Lower lobe of right lung (tissue), 2 donors: ENCODE measurements around the gene ACHE. TPM values are rescaled to one million over a fixed set of nuclear protein-coding genes. Genes with fewer than 3 reads are reported as not detected.
"Not testable (repeated sequence)": the region's sequence is repeated elsewhere in the genome, so short reads cannot be mapped to it uniquely, and the experiment has no call there.

Experiments
- ATAC-seq, 2 donors: fragments of 200-7000 bp; cut with Tn5 transposase; one replicate each; pipeline ENCODE4 v1.9.1; 2020 to 2022; ENCODE audit warnings: mild to moderate bottlenecking in 2 of 2, moderate library complexity in 2 of 2
- DNase-seq: peaks from one replicate; pipeline ENCODE4 v3.0.0-alpha.2; 2020
- H3K27ac ChIP-seq: fragments of 200-600 bp; one replicate; pipeline ENCODE4 v1.8.0; 2022
- H3K27me3 ChIP-seq: fragments of 200-600 bp; one replicate; pipeline ENCODE4 v1.8.0; 2022; ENCODE audit warnings: low read depth
- H3K36me3 ChIP-seq: fragments of 200-600 bp; one replicate; pipeline ENCODE4 v1.8.0; 2022; ENCODE audit warnings: mild to moderate bottlenecking
- H3K4me1 ChIP-seq: fragments of 200-600 bp; one replicate; pipeline ENCODE4 v1.8.0; 2022
- H3K4me3 ChIP-seq: fragments of 200-600 bp; one replicate; pipeline ENCODE4 v1.8.0; 2022; ENCODE audit warnings: mild to moderate bottlenecking
- H3K9me3 ChIP-seq: fragments of 200-600 bp; one replicate; pipeline ENCODE4 v1.8.0; 2022
- intact Hi-C: fragments of 100-400 bp; cut with DNase I; formaldehyde crosslinking; loops from one replicate; pipeline ENCODE4 v1.11.0; 2022
- total RNA-seq: library from RNA; stranded (reverse); fragmentation: NEBNext Ultra II Directional; extraction: Animal tissue kit (Norgen Biotek cat#: 25700); gene quantifications from one replicate; pipeline ENCODE4 v1.2.1, GENCODE V29; 2021
- TF ChIP-seq, protein P1 (sequence below): fragments of 200-600 bp; IDR thresholded peaks from one replicate; pipeline ENCODE4 v1.8.0; 2022; ENCODE audit warnings: antibody characterized with exemption, mild to moderate bottlenecking
- donor health status: DM: no; HTN: yes; CAD: no; lungs with severe emphysema.

The ACHE gene
- total RNA-seq, 1 donor from 2014 or later = 0.97 TPM

- DNase-seq (no peak), ATAC-seq (no peak)
- Histone ChIP-seq H3K4me3 (no peak overlapping the region), H3K36me3 (no peaks in the 10 kb centered on the region), H3K4me1 (no peaks in the 10 kb centered on the region), H3K27ac (no peak overlapping the region), H3K27me3 (no peaks in the 10 kb centered on the region), H3K9me3 (no peaks in the 10 kb centered on the region)
- intact Hi-C loops = no loop called here
- TF ChIP-seq, protein P1, sequence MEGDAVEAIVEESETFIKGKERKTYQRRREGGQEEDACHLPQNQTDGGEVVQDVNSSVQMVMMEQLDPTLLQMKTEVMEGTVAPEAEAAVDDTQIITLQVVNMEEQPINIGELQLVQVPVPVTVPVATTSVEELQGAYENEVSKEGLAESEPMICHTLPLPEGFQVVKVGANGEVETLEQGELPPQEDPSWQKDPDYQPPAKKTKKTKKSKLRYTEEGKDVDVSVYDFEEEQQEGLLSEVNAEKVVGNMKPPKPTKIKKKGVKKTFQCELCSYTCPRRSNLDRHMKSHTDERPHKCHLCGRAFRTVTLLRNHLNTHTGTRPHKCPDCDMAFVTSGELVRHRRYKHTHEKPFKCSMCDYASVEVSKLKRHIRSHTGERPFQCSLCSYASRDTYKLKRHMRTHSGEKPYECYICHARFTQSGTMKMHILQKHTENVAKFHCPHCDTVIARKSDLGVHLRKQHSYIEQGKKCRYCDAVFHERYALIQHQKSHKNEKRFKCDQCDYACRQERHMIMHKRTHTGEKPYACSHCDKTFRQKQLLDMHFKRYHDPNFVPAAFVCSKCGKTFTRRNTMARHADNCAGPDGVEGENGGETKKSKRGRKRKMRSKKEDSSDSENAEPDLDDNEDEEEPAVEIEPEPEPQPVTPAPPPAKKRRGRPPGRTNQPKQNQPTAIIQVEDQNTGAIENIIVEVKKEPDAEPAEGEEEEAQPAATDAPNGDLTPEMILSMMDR = no peak
Measured at GRCh38 chr7:100933734-100934133, 38.0 kb upstream of the ACHE start.

GRCh38 chr7:100929808-100930174 is 34.1 kb upstream of the ACHE start:
- Histone ChIP-seq H3K9me3 (no peaks in the 10 kb centered on the region), H3K27me3 (no peaks in the 10 kb centered on the region), H3K36me3 (no peaks in the 10 kb centered on the region), H3K4me1 (no peaks in the 10 kb centered on the region), H3K4me3 (no peak overlapping the region), H3K27ac (peak overlapping the region; percentile 19)
- no peak for DNase-seq
- TF ChIP-seq, protein P1 = no peak
- intact Hi-C loops = no loop called here
- ATAC-seq = peak in 1 of 2 donors; percentile 16

DNA sequence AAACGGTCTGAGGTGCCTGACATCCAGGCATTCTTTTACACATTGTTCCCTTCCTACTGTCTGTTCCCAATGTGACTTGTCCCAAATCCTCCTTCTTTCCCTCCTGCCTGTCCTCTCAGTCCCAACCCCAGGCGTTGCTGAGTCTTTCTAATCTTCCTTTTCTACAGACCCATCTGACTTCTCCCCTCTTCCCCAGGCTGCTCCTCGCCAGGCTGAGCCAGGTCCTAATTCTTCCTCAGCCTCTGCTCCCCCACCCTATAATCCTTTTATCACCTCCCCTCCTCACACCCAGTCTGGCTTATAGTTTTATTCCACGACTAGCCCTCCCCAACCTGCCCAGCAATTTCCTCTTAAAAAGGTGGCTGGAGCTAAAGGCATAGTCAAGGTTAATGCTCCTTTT is 27.9 kb upstream of the ACHE start:
- DNase-seq, H3K9me3 ChIP-seq, H3K4me1 ChIP-seq, H3K27me3 ChIP-seq, H3K27ac ChIP-seq, ATAC-seq, H3K36me3 ChIP-seq, intact Hi-C loops: not testable (repeated sequence)
- peak overlapping the region; percentile 14 for H3K4me3 ChIP-seq

- Histone ChIP-seq H3K36me3 (no peaks in the 10 kb centered on the region), H3K4me1 (no peaks in the 10 kb centered on the region), H3K27me3 (no peaks in the 10 kb centered on the region), H3K9me3 (no peaks in the 10 kb centered on the region), H3K4me3 (no peak overlapping the region), H3K27ac (no peak overlapping the region)
- no peak for DNase-seq
- no peak for ATAC-seq
- intact Hi-C loops = no loop called here
- TF ChIP-seq, protein P1 = no peak
Measured at GRCh38 chr7:100921039-100921438, 25.4 kb upstream of the ACHE start.

- H3K27ac ChIP-seq, H3K36me3 ChIP-seq, H3K4me3 ChIP-seq, H3K4me1 ChIP-seq, H3K27me3 ChIP-seq, H3K9me3 ChIP-seq, ATAC-seq, DNase-seq, intact Hi-C loops: not testable (repeated sequence)
Measured at GRCh38 chr7:100919779-100920437, 24.2 kb upstream of the ACHE start.

- ATAC-seq, H3K4me3 ChIP-seq, intact Hi-C loops, H3K27me3 ChIP-seq, H3K36me3 ChIP-seq, DNase-seq, H3K9me3 ChIP-seq, H3K27ac ChIP-seq, H3K4me1 ChIP-seq: not testable (repeated sequence)
Measured at GRCh38 chr7:100919335-100919734, 23.6 kb upstream of the ACHE start.

GRCh38 chr7:100914879-100915447 is 19.3 kb upstream of the ACHE start:
- DNase-seq (no peak), ATAC-seq (peak; percentile 29 to 66)
- intact Hi-C loops = no loop called here
- Histone ChIP-seq H3K9me3 (no peaks in the 10 kb centered on the region), H3K4me3 (no peak overlapping the region), H3K27me3 (no peaks in the 10 kb centered on the region), H3K4me1 (no peaks in the 10 kb centered on the region), H3K36me3 (no peaks in the 10 kb centered on the region), H3K27ac (no peak overlapping the region)
- TF ChIP-seq, protein P1 = no peak
